ENCODE data around the gene ZNF516.
"Not testable (repeated sequence)": the region's sequence is repeated elsewhere in the genome, so short reads cannot be mapped to it uniquely, and the experiment has no call there.

Gene ZNF516, protein sequence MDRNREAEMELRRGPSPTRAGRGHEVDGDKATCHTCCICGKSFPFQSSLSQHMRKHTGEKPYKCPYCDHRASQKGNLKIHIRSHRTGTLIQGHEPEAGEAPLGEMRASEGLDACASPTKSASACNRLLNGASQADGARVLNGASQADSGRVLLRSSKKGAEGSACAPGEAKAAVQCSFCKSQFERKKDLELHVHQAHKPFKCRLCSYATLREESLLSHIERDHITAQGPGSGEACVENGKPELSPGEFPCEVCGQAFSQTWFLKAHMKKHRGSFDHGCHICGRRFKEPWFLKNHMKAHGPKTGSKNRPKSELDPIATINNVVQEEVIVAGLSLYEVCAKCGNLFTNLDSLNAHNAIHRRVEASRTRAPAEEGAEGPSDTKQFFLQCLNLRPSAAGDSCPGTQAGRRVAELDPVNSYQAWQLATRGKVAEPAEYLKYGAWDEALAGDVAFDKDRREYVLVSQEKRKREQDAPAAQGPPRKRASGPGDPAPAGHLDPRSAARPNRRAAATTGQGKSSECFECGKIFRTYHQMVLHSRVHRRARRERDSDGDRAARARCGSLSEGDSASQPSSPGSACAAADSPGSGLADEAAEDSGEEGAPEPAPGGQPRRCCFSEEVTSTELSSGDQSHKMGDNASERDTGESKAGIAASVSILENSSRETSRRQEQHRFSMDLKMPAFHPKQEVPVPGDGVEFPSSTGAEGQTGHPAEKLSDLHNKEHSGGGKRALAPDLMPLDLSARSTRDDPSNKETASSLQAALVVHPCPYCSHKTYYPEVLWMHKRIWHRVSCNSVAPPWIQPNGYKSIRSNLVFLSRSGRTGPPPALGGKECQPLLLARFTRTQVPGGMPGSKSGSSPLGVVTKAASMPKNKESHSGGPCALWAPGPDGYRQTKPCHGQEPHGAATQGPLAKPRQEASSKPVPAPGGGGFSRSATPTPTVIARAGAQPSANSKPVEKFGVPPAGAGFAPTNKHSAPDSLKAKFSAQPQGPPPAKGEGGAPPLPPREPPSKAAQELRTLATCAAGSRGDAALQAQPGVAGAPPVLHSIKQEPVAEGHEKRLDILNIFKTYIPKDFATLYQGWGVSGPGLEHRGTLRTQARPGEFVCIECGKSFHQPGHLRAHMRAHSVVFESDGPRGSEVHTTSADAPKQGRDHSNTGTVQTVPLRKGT

DNA sequence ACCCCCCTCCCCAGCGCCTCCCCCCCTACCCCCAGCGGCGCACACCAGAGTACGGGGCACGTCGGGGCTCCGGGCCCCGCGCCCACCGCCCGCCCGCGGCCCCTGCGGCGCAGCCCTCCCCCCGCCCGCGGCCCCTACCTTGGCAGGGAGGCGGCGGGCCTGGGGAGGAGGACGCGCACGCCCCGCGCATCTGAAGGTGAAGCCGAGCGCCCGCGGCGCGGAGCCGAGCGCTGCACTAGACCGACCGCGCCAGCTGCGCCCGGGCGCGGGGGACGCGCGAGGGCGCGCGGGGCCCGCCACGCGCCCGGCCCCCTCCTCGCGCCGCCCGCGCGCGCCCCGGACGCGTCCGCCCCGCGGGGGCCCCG lies at the start of gene ZNF516:
Gene ZNF516 (minus strand): TSS at position 237 of the 365 bp plus-strand sequence. CDS start 52,188 bp downstream, outside the sequence.
- peak; percentile 32 for DNase-seq

- DNase-seq = no peak
These were observed 43.8 kb upstream of the ZNF516 start for GRCh38 chr18:76538846-76539245.

- DNase-seq = no peak
These were observed 42.6 kb upstream of the ZNF516 start for GRCh38 chr18:76537621-76538020.

GRCh38 chr18:76536593-76536992 lies 41.6 kb upstream of the ZNF516 start:
- DNase-seq = not testable (repeated sequence)

DNA sequence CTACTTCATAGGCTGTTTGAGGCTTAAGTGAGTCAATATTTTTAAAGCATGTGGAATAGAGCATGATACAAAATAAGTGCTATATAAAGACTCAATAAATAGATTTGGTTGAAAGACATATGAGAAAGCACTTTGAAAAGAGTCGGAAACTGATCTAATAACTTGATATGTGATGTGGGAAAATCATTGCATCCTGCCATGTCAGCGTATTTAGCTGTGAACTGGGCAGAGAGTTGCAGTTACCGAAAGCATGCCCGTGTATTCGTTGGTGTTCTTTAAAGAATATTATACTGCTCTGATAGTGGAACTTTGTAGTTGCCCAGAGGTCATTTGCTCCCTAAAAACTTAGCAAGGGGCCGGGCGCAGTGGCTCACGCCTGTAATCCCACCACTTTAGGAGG lies 37.8 kb upstream of the ZNF516 start:
- DNase-seq = no peak

GRCh38 chr18:76530846-76531245 lies 35.8 kb upstream of the ZNF516 start:
- DNase-seq = no peak

DNA sequence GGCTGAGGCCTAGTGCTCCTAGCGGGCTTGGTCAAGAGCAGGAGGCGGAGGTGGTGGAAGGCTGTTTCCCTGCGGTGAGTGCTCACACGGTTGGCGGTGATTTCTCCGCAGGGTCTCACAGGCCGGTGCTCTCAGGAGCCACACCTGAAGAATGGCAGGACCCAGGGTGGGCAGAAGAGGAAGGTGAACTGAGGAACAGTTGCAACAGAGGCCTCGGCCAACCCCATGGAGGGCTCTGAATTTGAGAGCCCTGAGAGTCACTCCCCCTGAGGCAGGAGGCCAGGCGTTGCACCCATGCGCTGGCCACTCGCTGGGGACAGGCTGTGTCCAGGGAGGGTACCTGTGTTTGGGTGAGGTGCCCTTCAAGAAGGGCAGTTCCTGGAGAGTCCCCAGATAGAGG lies 35.3 kb upstream of the ZNF516 start:
- DNase-seq = no peak

GRCh38 chr18:76529433-76529811 lies 34.4 kb upstream of the ZNF516 start:
- DNase-seq = no peak

GRCh38 chr18:76528477-76529432 lies 33.7 kb upstream of the ZNF516 start:
- no peak for DNase-seq

- no peak for DNase-seq
These were observed 30.9 kb upstream of the ZNF516 start for GRCh38 chr18:76525911-76526310.

DNA sequence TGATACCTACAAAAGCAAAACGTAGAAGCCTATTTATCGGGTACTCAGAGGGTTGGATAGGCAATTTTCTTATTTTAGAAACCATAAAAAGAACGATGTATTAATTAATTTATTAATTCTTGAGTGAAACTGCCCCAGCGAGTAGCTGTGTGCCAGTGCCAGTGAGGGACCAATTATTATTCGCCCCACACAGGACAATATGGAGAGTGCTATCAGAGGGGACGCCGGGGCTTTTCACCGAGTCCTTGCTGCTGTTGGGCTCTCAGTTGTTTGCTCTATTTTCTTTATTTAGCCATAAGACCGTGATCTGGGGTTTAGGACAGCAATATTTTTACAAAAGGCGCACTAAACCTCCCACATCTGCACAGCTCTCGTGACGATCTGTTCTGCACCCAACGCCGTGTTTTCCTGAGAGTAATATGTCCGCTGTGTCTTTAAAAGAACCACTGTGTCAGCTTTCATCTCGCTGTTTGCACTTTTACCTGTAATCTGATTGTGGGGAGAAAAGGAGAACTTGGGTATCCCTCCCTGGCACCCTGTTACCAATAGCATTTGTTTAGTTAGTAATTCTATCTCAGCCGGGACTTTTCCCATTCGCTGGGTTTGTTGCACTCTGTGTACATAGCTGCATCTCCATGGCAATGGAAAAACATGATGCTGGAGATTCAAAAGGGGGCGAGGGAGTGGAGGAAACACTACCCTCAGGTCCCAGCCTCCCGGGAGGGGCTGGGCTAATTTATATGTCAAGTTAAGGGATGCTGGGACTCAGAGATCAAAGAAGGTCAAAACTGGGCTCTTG lies 30.1 kb upstream of the ZNF516 start:
- DNase-seq = no peak

GRCh38 chr18:76524477-76524876 lies 29.4 kb upstream of the ZNF516 start:
- no peak for DNase-seq

- no peak for DNase-seq
These were observed 27.5 kb upstream of the ZNF516 start for GRCh38 chr18:76522551-76522950.

DNA sequence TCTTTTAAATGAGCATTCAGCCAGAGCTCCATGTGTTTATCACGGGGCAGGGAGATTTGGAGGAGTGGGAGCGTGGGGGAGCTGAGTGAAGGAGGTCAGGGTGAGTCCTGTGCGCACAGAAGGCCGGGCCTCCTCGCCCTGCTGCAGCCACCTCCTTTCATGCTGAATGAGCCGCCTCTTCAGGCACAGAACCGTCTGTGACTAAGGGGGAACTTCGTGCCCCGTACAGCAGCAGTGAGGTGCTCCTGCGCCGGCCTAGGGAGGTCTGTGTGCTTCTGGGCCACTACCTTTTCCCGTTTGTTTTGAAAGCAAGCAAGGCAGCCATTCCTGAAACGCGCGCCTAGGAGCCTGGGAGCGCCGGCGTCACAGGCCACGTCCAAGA lies 27.1 kb upstream of the ZNF516 start:
- no peak for DNase-seq

- DNase-seq = no peak
These were observed 26.5 kb upstream of the ZNF516 start for GRCh38 chr18:76521417-76522121.

GRCh38 chr18:76518860-76519538 lies 24.0 kb upstream of the ZNF516 start:
- no peak for DNase-seq

DNA sequence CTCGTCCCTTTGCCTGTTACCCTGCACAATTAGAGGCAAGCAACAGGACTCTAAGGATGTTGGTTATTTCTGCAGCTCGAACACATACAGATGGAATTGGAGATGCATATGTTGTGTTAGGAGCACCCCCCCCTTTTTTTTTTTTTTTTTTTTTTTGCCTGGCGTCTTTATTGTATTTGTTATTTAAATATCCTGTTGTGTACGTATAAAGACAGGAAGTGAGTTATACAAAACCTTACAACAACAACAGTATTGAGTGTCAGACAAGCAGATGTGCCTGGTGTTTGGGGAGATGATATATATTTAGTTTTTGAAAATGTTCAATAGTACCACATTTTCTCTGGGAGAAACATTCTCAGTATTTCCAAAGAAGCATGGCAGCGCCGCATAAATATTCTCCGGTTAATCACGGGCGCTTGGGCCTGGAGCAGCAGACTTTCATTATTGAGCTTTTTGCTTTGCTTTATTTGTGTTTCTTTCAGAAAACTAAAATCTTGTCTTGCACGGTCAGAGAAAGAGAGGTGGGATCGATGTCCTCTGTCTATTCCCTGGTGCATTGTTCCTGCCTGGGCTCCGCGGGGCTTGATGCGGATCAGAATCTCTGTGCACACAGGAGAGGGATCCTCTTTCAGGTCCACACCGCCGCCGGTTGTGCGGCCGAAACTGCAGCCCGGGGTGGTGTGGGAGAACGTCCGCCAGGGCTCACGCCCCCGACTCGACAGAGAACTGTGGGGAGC lies 23.2 kb upstream of the ZNF516 start:
- no peak for DNase-seq

- no peak for DNase-seq
These were observed 20.5 kb upstream of the ZNF516 start for GRCh38 chr18:76515576-76515975.

DNA sequence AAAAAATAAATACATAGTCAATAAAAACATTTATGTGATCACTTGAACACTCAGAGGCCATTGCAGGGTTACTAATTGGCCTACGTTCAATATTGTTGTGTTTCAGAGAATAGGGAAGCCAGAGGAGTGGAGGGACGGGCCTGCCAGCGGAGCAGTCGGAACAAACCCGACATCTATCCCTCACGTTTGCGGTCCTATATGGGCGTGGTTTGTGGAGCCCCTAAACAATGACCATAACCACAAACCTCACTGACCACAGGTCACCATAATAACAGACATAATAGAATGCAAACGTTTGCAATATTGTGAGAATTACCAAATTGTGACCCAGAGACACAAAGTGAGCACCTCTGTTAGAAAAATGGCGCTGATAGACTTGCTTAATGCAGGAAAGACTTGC lies 19.5 kb upstream of the ZNF516 start:
- DNase-seq = no peak

Measured in activated CD8-positive, alpha-beta memory T cell treated with anti-CD3 and anti-CD28 coated beads, Interleukin-2, amount 50 U/mL, for 4 hours (primary cell).